GM12873 (cell line): ENCODE results near the gene RHBG.
A peak's percentile ranks its signal among the peaks of the same experiment; 100 is the strongest.

Experiments used
- CTCF ChIP-seq: IDR thresholded peaks from 2 replicates; pipeline ENCODE4 v1.5.1; 2012; ENCODE audit warnings: low read depth, mild to moderate bottlenecking, moderate library complexity, low read length, control low read depth; ENCODE audit not compliant: insufficient read depth; ENCODE audit errors: missing control alignments

The RHBG gene

GRCh38 chr1:156368889-156369684, at the start of gene RHBG:
TSS of gene RHBG (plus strand) at chr1:156369211. CDS start at chr1:156369250, 39 bp downstream.
- no peak for TF ChIP-seq CTCF

GRCh38 chr1:156319664-156320063, 49.3 kb upstream of the RHBG start:
- peak; percentile 42 for TF ChIP-seq CTCF

GRCh38 chr1:156320560-156320959, 48.5 kb upstream of the RHBG start:
- TF ChIP-seq CTCF = no peak

GRCh38 chr1:156336242-156336641, 32.8 kb upstream of the RHBG start:
- TF ChIP-seq CTCF = peak; percentile 52

GRCh38 chr1:156337052-156337887, 31.7 kb upstream of the RHBG start:
- TF ChIP-seq CTCF = no peak

GRCh38 chr1:156337888-156338179, 31.2 kb upstream of the RHBG start:
- no peak for TF ChIP-seq CTCF

GRCh38 chr1:156338180-156338976, 30.6 kb upstream of the RHBG start, which contains the start of the genes CCT3 and TSACC:
TSS of gene CCT3 (minus strand) at chr1:156338292. CDS start at chr1:156338184, 108 bp downstream.
TSS of gene TSACC (plus strand) at chr1:156338526. CDS start at chr1:156339758, 1,232 bp downstream.
- TF ChIP-seq CTCF = no peak
